H54 (cell line): ENCODE data around the gene CLEC1B.
"Not testable (repeated sequence)": the region's sequence is repeated elsewhere in the genome, so short reads cannot be mapped to it uniquely, and the experiment has no call there.

ENCODE experiments used
- DNase-seq: peaks from one replicate; pipeline ENCODE4 v3.0.0; 2011; ENCODE audit warnings: low spot score, mixed read lengths; ENCODE audit not compliant: insufficient read length
- FAIRE-seq: peaks from 3 replicates; lab custom pipeline; 2011; peaks lifted over from hg19 to GRCh38; lab: Jason Lieb, UNC
- POLR2A ChIP-seq: IDR thresholded peaks from 2 replicates; pipeline ENCODE4 v1.6.1; 2011; ENCODE audit warnings: low read depth, mild to moderate bottlenecking, low read length

CLEC1B gene

DNA sequence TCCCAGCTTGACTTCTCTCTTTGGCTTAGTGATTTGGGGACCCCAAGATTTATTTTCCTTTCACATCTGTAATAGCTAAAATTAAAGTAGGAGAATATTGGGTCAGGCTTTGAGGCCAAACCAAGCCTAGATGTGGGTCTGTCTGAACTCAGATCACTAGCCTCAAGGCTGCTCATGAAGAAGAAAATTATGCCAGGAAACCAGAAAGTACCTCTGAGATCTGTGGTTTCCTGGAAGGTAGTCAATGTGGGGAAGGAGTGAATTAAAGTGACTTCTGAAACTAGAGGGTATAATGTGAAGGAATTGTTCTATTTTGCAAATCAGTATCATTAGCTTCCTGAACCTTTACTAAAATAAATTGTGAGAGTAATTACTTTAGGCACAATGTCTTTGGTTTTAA is 41.1 kb downstream of the CLEC1B start:
- no peak for TF ChIP-seq POLR2A
- DNase-seq (no peak), FAIRE-seq (no peak)

DNA sequence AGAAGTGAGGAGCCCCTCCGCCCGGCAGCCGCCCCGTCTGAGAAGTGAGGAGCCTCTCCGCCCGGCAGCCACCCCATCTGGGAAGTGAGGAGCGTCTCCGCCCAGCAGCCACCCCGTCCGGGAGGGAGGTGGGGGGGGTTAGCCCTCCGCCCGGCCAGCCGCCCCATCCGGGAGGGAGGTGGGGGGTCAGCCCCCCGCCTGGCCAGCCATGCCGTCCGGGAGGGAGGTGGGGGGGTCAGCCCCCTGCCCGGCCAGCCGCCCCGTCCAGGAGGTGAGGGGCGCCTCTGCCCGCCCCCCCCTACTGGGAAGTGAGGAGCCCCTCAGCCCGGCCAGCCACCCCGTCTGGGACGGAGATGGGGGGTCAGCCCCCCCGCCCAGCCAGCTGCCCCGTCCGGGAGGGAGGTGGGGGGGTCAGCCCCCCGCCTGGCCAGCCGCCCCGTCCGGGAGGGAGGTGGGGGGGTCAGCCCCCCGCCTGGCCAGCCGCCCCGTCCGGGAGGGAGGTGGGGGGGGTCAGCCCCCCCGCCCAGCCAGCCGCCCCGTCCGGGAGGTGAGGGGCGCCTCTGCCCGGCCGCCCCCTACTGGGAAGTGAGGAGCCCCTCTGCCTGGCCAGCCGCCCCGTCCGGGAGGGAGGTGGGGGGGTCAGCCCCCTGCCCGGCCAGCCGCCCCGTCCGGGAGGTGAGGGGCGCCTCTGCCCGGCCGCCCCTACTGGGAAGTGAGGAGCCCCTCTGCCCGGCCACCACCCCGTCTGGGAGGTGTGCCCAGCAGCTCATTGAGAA is 45.8 kb downstream of the CLEC1B start:
- not testable (repeated sequence) for FAIRE-seq, DNase-seq

- FAIRE-seq (no peak), DNase-seq (no peak)
- no peak for TF ChIP-seq POLR2A
Observed at GRCh38 chr12:9951026-9951675, 47.8 kb downstream of the CLEC1B start.

DNA sequence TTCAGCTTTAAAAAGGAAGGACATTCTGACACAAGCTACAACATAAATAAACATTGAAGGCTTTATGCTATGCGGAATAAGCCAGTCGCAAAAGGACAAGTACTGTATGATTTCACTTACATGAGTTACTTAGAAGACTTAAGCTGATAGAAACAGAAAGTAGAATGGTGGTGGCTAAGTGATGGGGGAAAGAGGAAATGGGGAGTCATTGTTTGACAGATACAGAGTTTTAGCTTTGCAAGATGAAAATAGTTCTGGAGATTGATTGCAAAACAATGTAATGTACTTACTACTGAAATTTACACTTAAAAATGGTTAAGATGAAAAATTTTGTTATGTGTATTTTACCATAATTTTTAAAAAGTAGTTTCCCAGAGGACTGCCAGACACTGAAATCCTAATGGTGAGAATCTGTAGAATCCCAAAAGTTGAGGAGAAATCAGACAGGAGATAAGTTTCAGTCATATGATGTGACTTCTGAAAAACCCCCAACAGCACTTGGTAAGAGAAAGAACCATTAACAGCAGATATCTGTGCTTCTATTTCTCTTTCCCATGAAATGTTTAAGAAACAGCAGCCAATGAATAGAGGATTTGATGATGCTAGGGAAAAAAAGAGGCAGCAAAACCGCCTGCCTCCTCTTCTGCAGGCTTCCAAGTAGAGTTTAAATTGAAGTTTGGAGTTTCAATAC is 50.2 kb downstream of the CLEC1B start:
- DNase-seq (no peak), FAIRE-seq (no peak)
- no peak for TF ChIP-seq POLR2A

- TF ChIP-seq POLR2A = no peak
- DNase-seq (no peak), FAIRE-seq (no peak)
Observed at GRCh38 chr12:9947674-9948073, 51.2 kb downstream of the CLEC1B start.

DNA sequence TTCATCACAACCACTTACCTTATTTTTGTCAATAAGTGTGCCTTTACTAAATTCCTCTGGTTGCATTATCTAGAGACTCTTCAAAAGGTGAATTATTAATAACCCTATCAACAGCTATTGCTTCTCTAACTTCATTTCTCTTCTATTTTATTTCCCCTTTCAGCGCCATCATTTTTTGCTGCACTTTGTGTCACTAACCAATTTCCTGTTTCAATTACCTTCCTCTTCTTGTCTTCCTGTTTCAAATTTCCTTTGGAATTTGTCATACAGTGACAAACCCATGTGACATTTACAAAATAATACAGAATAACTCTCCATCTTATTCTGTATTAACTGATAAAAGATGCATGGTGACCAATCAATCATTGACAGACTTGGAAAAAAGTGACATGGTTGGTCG is 54.5 kb downstream of the CLEC1B start:
- no peak for DNase-seq
- TF ChIP-seq POLR2A = no peak
- no peak for FAIRE-seq

- DNase-seq = no peak
- TF ChIP-seq POLR2A = no peak
- FAIRE-seq = no peak
Observed at GRCh38 chr12:9943240-9943639, 55.7 kb downstream of the CLEC1B start.
